ENCODE data around the gene NT5DC3. TPM values are rescaled to one million over a fixed set of nuclear protein-coding genes. Genes with fewer than 3 reads are reported as not detected.

NT5DC3 gene
- total and polyA plus RNA-seq, 2 donors: 13.1 to 21.4 TPM

- WGBS: 80% methylated on average over 7 of the region's 8 CpGs
- DNase-seq (ENCODE audit: extremely low spot score): no peak
- Histone ChIP-seq H3K36me3 (ENCODE audit: insufficient read depth) (no peaks in the 10 kb centered on the region), H3K27ac (ENCODE audit: low read depth) (no peak overlapping the region), H3K4me3 (ENCODE audit: low read depth, low read length) (no peak overlapping the region), H3K4me1 (ENCODE audit: insufficient read depth) (no peaks in the 10 kb centered on the region)
Observed at GRCh38 chr12:103768467-103769123, 72.4 kb downstream of the NT5DC3 start.

GRCh38 chr12:103766028-103766427 is 75.0 kb downstream of the NT5DC3 start:
- no peak for DNase-seq (ENCODE audit: extremely low spot score)
- H3K36me3 ChIP-seq (ENCODE audit: insufficient read depth): no peaks in the 10 kb centered on the region
- 88% methylated on average over 6 of the region's 6 CpGs for WGBS

GRCh38 chr12:103765322-103765721 is 75.7 kb downstream of the NT5DC3 start:
- Histone ChIP-seq H3K4me3 (ENCODE audit: low read depth, low read length) (no peak overlapping the region), H3K36me3 (ENCODE audit: insufficient read depth) (no peaks in the 10 kb centered on the region), H3K4me1 (ENCODE audit: insufficient read depth) (no peaks in the 10 kb centered on the region), H3K27ac (ENCODE audit: low read depth) (no peak overlapping the region)
- DNase-seq (ENCODE audit: extremely low spot score): no peak
- 95% methylated on average over 5 of the region's 5 CpGs for WGBS

More at GRCh38 chr12:103766028-103766427, 75.0 kb downstream of the NT5DC3 start:
- no peak overlapping the region for H3K4me3 ChIP-seq (ENCODE audit: low read depth, low read length)
- no peak overlapping the region for H3K27ac ChIP-seq (ENCODE audit: low read depth)
- no peaks in the 10 kb centered on the region for H3K4me1 ChIP-seq (ENCODE audit: insufficient read depth)

- H3K27ac ChIP-seq (ENCODE audit: low read depth): no peak overlapping the region
- no peak for DNase-seq (ENCODE audit: extremely low spot score)
- H3K4me1 ChIP-seq (ENCODE audit: insufficient read depth): no peaks in the 10 kb centered on the region
- H3K4me3 ChIP-seq (ENCODE audit: low read depth, low read length): no peak overlapping the region
- H3K36me3 ChIP-seq (ENCODE audit: insufficient read depth): no peaks in the 10 kb centered on the region
- 82% methylated on average over 5 of the region's 5 CpGs for WGBS
Observed at GRCh38 chr12:103762473-103762872, 78.6 kb downstream of the NT5DC3 start.

- no peaks in the 10 kb centered on the region for H3K4me1 ChIP-seq (ENCODE audit: insufficient read depth)
- 85% methylated on average over 10 of the region's 10 CpGs for WGBS
- H3K36me3 ChIP-seq (ENCODE audit: insufficient read depth): no peaks in the 10 kb centered on the region
- no peak for DNase-seq (ENCODE audit: extremely low spot score)
- no peak overlapping the region for H3K27ac ChIP-seq (ENCODE audit: low read depth)
- no peak overlapping the region for H3K4me3 ChIP-seq (ENCODE audit: low read depth, low read length)
Observed at GRCh38 chr12:103758310-103759089, 82.5 kb downstream of the NT5DC3 start.

- no peaks in the 10 kb centered on the region for H3K36me3 ChIP-seq (ENCODE audit: insufficient read depth)
- DNase-seq (ENCODE audit: extremely low spot score): no peak
Observed at GRCh38 chr12:103757248-103757647, 83.8 kb downstream of the NT5DC3 start.

GRCh38 chr12:103756443-103756842 is 84.6 kb downstream of the NT5DC3 start:
- Histone ChIP-seq H3K4me1 (ENCODE audit: insufficient read depth) (no peaks in the 10 kb centered on the region), H3K27ac (ENCODE audit: low read depth) (no peak overlapping the region), H3K4me3 (ENCODE audit: low read depth, low read length) (no peak overlapping the region), H3K36me3 (ENCODE audit: insufficient read depth) (no peaks in the 10 kb centered on the region)
- WGBS: 92% methylated on average over 5 of the region's 5 CpGs
- no peak for DNase-seq (ENCODE audit: extremely low spot score)

More at GRCh38 chr12:103757248-103757647, 83.8 kb downstream of the NT5DC3 start:
- no peaks in the 10 kb centered on the region for H3K4me1 ChIP-seq (ENCODE audit: insufficient read depth)
- no peak overlapping the region for H3K4me3 ChIP-seq (ENCODE audit: low read depth, low read length)
- 96% methylated on average over 1 of the region's 1 CpG for whole genome bisulfite sequencing
- H3K27ac ChIP-seq (ENCODE audit: low read depth): no peak overlapping the region

- 63% methylated on average over 3 of the region's 3 CpGs for WGBS
- H3K27ac ChIP-seq (ENCODE audit: low read depth): no peak overlapping the region
- no peak overlapping the region for H3K4me3 ChIP-seq (ENCODE audit: low read depth, low read length)
- DNase-seq (ENCODE audit: extremely low spot score): no peak
- no peaks in the 10 kb centered on the region for H3K36me3 ChIP-seq (ENCODE audit: insufficient read depth)
- H3K4me1 ChIP-seq (ENCODE audit: insufficient read depth): no peaks in the 10 kb centered on the region
Observed at GRCh38 chr12:103755425-103755824, 85.6 kb downstream of the NT5DC3 start.

- Histone ChIP-seq H3K4me3 (ENCODE audit: low read depth, low read length) (no peak overlapping the region), H3K27ac (ENCODE audit: low read depth) (no peak overlapping the region), H3K36me3 (ENCODE audit: insufficient read depth) (no peaks in the 10 kb centered on the region), H3K4me1 (ENCODE audit: insufficient read depth) (no peaks in the 10 kb centered on the region)
- WGBS: 40% methylated on average over 2 of the region's 2 CpGs
- DNase-seq (ENCODE audit: extremely low spot score): no peak
Observed at GRCh38 chr12:103751600-103751999, 89.4 kb downstream of the NT5DC3 start.

GRCh38 chr12:103751171-103751570 is 89.9 kb downstream of the NT5DC3 start:
- H3K4me1 ChIP-seq (ENCODE audit: insufficient read depth): no peaks in the 10 kb centered on the region
- no peak overlapping the region for H3K4me3 ChIP-seq (ENCODE audit: low read depth, low read length)
- no peak overlapping the region for H3K27ac ChIP-seq (ENCODE audit: low read depth)
- WGBS: 79% methylated on average over 1 of the region's 1 CpG
- DNase-seq (ENCODE audit: extremely low spot score): no peak
- H3K36me3 ChIP-seq (ENCODE audit: insufficient read depth): no peaks in the 10 kb centered on the region

GRCh38 chr12:103748875-103749274 is 92.2 kb downstream of the NT5DC3 start:
- Histone ChIP-seq H3K4me1 (ENCODE audit: insufficient read depth) (no peaks in the 10 kb centered on the region), H3K4me3 (ENCODE audit: low read depth, low read length) (no peak overlapping the region), H3K36me3 (ENCODE audit: insufficient read depth) (no peaks in the 10 kb centered on the region), H3K27ac (ENCODE audit: low read depth) (no peak overlapping the region)
- DNase-seq (ENCODE audit: extremely low spot score): no peak
- 80% methylated on average over 12 of the region's 12 CpGs for WGBS

- Histone ChIP-seq H3K4me1 (ENCODE audit: insufficient read depth) (no peaks in the 10 kb centered on the region), H3K4me3 (ENCODE audit: low read depth, low read length) (no peak overlapping the region), H3K27ac (ENCODE audit: low read depth) (no peak overlapping the region), H3K36me3 (ENCODE audit: insufficient read depth) (no peaks in the 10 kb centered on the region)
- no peak for DNase-seq (ENCODE audit: extremely low spot score)
- 85% methylated on average over 2 of the region's 2 CpGs for WGBS
Observed at GRCh38 chr12:103748002-103748401, 93.0 kb downstream of the NT5DC3 start.

GRCh38 chr12:103745962-103746361 is 95.1 kb downstream of the NT5DC3 start:
- no peak for DNase-seq (ENCODE audit: extremely low spot score)
- Histone ChIP-seq H3K4me1 (ENCODE audit: insufficient read depth) (no peaks in the 10 kb centered on the region), H3K36me3 (ENCODE audit: insufficient read depth) (no peaks in the 10 kb centered on the region), H3K27ac (ENCODE audit: low read depth) (no peak overlapping the region), H3K4me3 (ENCODE audit: low read depth, low read length) (no peak overlapping the region)
- 80% methylated on average over 2 of the region's 2 CpGs for WGBS

GRCh38 chr12:103743788-103744187 is 97.2 kb downstream of the NT5DC3 start:
- no peak for DNase-seq (ENCODE audit: extremely low spot score)
- Histone ChIP-seq H3K4me1 (ENCODE audit: insufficient read depth) (no peaks in the 10 kb centered on the region), H3K27ac (ENCODE audit: low read depth) (no peak overlapping the region), H3K4me3 (ENCODE audit: low read depth, low read length) (no peak overlapping the region), H3K36me3 (ENCODE audit: insufficient read depth) (no peaks in the 10 kb centered on the region)
- 94% methylated on average over 3 of the region's 3 CpGs for WGBS
